ENCODE measurements around the gene NBEA.

The NBEA gene

GRCh38 chr13:35693134-35693784 lies 751.2 kb downstream of the NBEA start:
- no peak for FAIRE-seq

GRCh38 chr13:35694031-35694430 lies 752.0 kb downstream of the NBEA start:
- FAIRE-seq: no peak

- no peak for FAIRE-seq
Measured at GRCh38 chr13:35694549-35695447, 752.7 kb downstream of the NBEA start.

- no peak for FAIRE-seq
Measured at GRCh38 chr13:35695448-35695770, 753.3 kb downstream of the NBEA start.

GRCh38 chr13:35697186-35697730 lies 755.2 kb downstream of the NBEA start:
- FAIRE-seq: no peak

GRCh38 chr13:35698911-35699576 lies 757.0 kb downstream of the NBEA start:
- no peak for FAIRE-seq

- no peak for FAIRE-seq
Measured at GRCh38 chr13:35699825-35700510, 757.9 kb downstream of the NBEA start.

- no peak for FAIRE-seq
Measured at GRCh38 chr13:35700671-35701070, 758.6 kb downstream of the NBEA start.

GRCh38 chr13:35702316-35702715 lies 760.2 kb downstream of the NBEA start:
- FAIRE-seq: no peak

- FAIRE-seq: no peak
Measured at GRCh38 chr13:35703061-35703460, 761.0 kb downstream of the NBEA start.

GRCh38 chr13:35704331-35704730 lies 762.3 kb downstream of the NBEA start:
- FAIRE-seq: no peak

- FAIRE-seq: no peak
Measured at GRCh38 chr13:35706281-35706680, 764.2 kb downstream of the NBEA start.

- no peak for FAIRE-seq
Measured at GRCh38 chr13:35706721-35707120, 764.7 kb downstream of the NBEA start.

GRCh38 chr13:35711909-35712308 lies 769.8 kb downstream of the NBEA start:
- no peak for FAIRE-seq

GRCh38 chr13:35712907-35713761 lies 771.1 kb downstream of the NBEA start:
- no peak for FAIRE-seq

GRCh38 chr13:35714121-35714520 lies 772.1 kb downstream of the NBEA start:
- no peak for FAIRE-seq

GRCh38 chr13:35714588-35715377 lies 772.7 kb downstream of the NBEA start:
- FAIRE-seq: no peak

GRCh38 chr13:35716186-35716585 lies 774.1 kb downstream of the NBEA start:
- FAIRE-seq: no peak

GRCh38 chr13:35716729-35717128 lies 774.7 kb downstream of the NBEA start:
- no peak for FAIRE-seq

- FAIRE-seq: no peak
Measured at GRCh38 chr13:35718084-35718483, 776.0 kb downstream of the NBEA start.

- FAIRE-seq: no peak
Measured at GRCh38 chr13:35720290-35720689, 778.2 kb downstream of the NBEA start.
